GM23248 (cell line): ENCODE measurements around the gene ZNF407. TPM values are rescaled to one million over a fixed set of nuclear protein-coding genes. Genes with fewer than 3 reads are reported as not detected.

Experiments
- DNase-seq: peaks from one replicate; pipeline ENCODE4 v3.0.0-alpha.2; 2015
- H2AFZ ChIP-seq: fragments of 200-600 bp; sonication (generic); 2 replicates; pipeline ENCODE4 v1.6.1; 2016; ENCODE audit warnings: antibody characterized with exemption
- H3F3A ChIP-seq: fragments of 200-600 bp; sonication (generic); 2 replicates; pipeline ENCODE4 v1.6.1; 2016; ENCODE audit warnings: mild to moderate bottlenecking, antibody characterized with exemption, mixed run types; ENCODE audit not compliant: insufficient read depth
- H3K27ac ChIP-seq: fragments of 200-600 bp; sonication (generic); 2 replicates; pipeline ENCODE4 v1.5.1; 2016; ENCODE audit warnings: mild to moderate bottlenecking
- H3K27me3 ChIP-seq: fragments of 200-600 bp; sonication (generic); replicated peaks from 2 replicates; pipeline ENCODE4 v1.6.1; 2016; ENCODE audit warnings: mild to moderate bottlenecking; ENCODE audit not compliant: insufficient read depth
- H3K36me3 ChIP-seq: fragments of 200-600 bp; sonication (generic); 2 replicates; pipeline ENCODE4 v1.6.1; 2016; ENCODE audit warnings: low read depth, mild to moderate bottlenecking
- H3K4me1 ChIP-seq: fragments of 200-600 bp; sonication (generic); 2 replicates; pipeline ENCODE4 v1.6.1; 2016; ENCODE audit warnings: mild to moderate bottlenecking; ENCODE audit not compliant: insufficient read depth
- H3K4me2 ChIP-seq: fragments of 200-600 bp; sonication (generic); one replicate; pipeline ENCODE4 v1.6.1; 2016; ENCODE audit warnings: mild to moderate bottlenecking; ENCODE audit not compliant: unreplicated experiment
- H3K4me3 ChIP-seq: fragments of 200-600 bp; sonication (generic); 2 replicates; pipeline ENCODE4 v1.5.1; 2016; ENCODE audit warnings: mild to moderate bottlenecking
- H3K79me2 ChIP-seq: fragments of 200-600 bp; sonication (generic); 2 replicates; pipeline ENCODE4 v1.6.1; 2016; ENCODE audit warnings: mild to moderate bottlenecking; ENCODE audit not compliant: insufficient read depth
- H3K9ac ChIP-seq: fragments of 200-600 bp; sonication (generic); 2 replicates; pipeline ENCODE4 v1.6.1; 2016; ENCODE audit warnings: mild to moderate bottlenecking
- H3K9me2 ChIP-seq: fragments of 200-600 bp; sonication (generic); 2 replicates; pipeline ENCODE4 v1.6.1; 2016; ENCODE audit warnings: mixed run types, mild to moderate bottlenecking, moderate library complexity; ENCODE audit not compliant: insufficient read depth
- H3K9me3 ChIP-seq: fragments of 200-600 bp; sonication (generic); one replicate; pipeline ENCODE4 v1.6.1; 2017; ENCODE audit warnings: low read depth
- H4K20me1 ChIP-seq: fragments of 200-600 bp; sonication (generic); 2 replicates; pipeline ENCODE4 v1.6.0; 2016; ENCODE audit not compliant: insufficient read depth
- EZH2 ChIP-seq: fragments of 200-600 bp; sonication (generic); IDR thresholded peaks from 2 replicates; pipeline ENCODE4 v1.6.1; 2018; ENCODE audit warnings: antibody characterized with exemption, mild to moderate bottlenecking; ENCODE audit not compliant: insufficient read depth, poor library complexity, severe bottlenecking
- EZH2phosphoT487 ChIP-seq: fragments of 200-600 bp; sonication (generic); IDR thresholded peaks from 2 replicates; pipeline ENCODE4 v1.6.1; 2018; ENCODE audit warnings: antibody characterized with exemption, moderate library complexity, mild to moderate bottlenecking, low read depth; ENCODE audit not compliant: insufficient read depth
- WGBS, 2 experiments: methylation state at CpG; one replicate each; pipeline ENCODE4 v1.1.6; 2015 to 2017; ENCODE audit warnings: low lambda C conversion rate in 2 of 2, low coverage in 1 of 2; ENCODE audit errors: missing lambda C conversion rate in 2 of 2; 5-methylcytosine and 5-hydroxymethylcytosine counted together
- in situ Hi-C: fragments of 300-500 bp; cut with MboI; formaldehyde crosslinking; loops from 2 replicates; pipeline ENCODE4 v1.15.0; 2020
- polyA plus RNA-seq: library from polyadenylated mRNA; unstranded; fragments of >200 nt; fragmentation: Nextera tagmentation; extraction: Ambion mirVana; gene quantifications from 2 replicates; pipeline ENCODE4 v1.2.1, GENCODE V29; 2016
- total RNA-seq: library from RNA; depleted of rRNA; stranded (reverse); fragments of >200 nt; shearing (Covaris generic); gene quantifications from 2 replicates; pipeline ENCODE4 v1.2.3, GENCODE V29; 2014

ZNF407 gene
- total and polyA plus RNA-seq, 2 experiments from 2014 or later = 2.6 to 6.3 TPM

DNA sequence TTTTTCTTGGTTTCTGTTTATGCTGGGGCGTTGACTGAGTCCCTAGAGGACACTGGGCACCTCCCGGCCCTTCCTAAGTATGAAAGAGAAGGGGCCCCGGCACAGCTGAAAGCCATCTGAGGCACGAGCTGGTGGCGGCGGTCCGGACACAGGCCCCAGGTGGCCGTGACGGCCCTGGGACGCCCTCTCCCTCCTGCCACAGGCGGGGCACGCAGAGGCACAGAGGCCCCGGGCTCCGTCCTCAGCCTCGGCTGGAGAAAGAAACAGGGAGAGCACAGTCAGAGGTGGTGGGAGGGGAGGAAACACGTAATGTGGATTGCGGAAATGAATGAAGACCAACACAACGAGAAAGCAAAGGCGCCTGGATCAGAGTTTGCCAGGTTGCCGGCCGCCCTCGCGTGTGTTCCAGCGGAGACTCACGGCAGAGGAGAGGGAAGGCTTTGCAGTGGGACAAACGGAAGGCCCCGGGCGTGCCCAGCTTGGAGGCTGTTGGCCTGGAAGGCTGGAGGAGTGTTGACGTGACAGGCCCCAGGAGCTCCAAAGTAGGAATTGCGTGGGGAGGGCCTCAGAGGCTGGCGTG lies 492.2 kb downstream of the ZNF407 start:
- H3K4me2 ChIP-seq = no peak overlapping the region
- no peaks in the 10 kb centered on the region for H3K4me1 ChIP-seq
- H3F3A ChIP-seq = no peaks in the 10 kb centered on the region
- no peaks in the 10 kb centered on the region for H3K27me3 ChIP-seq
- H3K36me3 ChIP-seq = no peaks in the 10 kb centered on the region
- WGBS, 2 experiments = 79 to 80% methylated on average over 31 of the region's 31 CpGs
- H3K4me3 ChIP-seq = no peak overlapping the region
- no peaks in the 10 kb centered on the region for H4K20me1 ChIP-seq
- H3K9ac ChIP-seq = no peak overlapping the region
- H3K27ac ChIP-seq = no peak overlapping the region
- TF ChIP-seq EZH2 = no peak
- no peak for TF ChIP-seq EZH2phosphoT487
- H3K79me2 ChIP-seq = no peaks in the 10 kb centered on the region
- no peak overlapping the region for H2AFZ ChIP-seq
- no peaks in the 10 kb centered on the region for H3K9me3 ChIP-seq
- H3K9me2 ChIP-seq = no peaks in the 10 kb centered on the region
- DNase-seq = no peak
- in situ Hi-C loops = no loop called here

DNA sequence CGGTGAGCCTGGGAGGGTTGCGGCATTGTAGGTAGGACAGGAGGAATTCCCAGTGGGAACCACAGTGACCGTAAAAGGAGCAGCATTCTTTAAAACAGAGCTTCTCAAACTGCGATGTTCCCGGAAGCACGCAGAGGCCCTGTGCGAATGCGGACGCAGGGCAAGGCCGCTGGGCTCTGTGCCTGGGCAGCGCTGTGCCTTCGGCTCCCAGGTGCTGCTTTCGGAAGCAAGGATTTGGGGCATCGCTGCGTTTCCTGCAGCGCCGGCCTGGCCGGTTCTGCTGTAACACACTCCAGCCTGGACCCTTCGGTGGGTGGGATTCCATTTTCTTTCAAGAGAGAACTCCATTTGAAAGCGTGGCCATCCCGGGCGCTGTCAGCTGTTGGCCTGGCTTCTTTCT lies 492.7 kb downstream of the ZNF407 start:
- no peaks in the 10 kb centered on the region for H3K27me3 ChIP-seq
- H3K27ac ChIP-seq = no peak overlapping the region
- H3K4me2 ChIP-seq = no peak overlapping the region
- no peak for DNase-seq
- no peaks in the 10 kb centered on the region for H3K79me2 ChIP-seq
- in situ Hi-C loops = no loop called here
- TF ChIP-seq EZH2 (no peak), EZH2phosphoT487 (no peak)
- no peak overlapping the region for H2AFZ ChIP-seq
- no peaks in the 10 kb centered on the region for H3K9me2 ChIP-seq
- no peaks in the 10 kb centered on the region for H4K20me1 ChIP-seq
- no peaks in the 10 kb centered on the region for H3K9me3 ChIP-seq
- no peaks in the 10 kb centered on the region for H3F3A ChIP-seq
- no peak overlapping the region for H3K9ac ChIP-seq
- 85 to 86% methylated on average over 20 to 22 of the region's 22 CpGs for WGBS, 2 experiments
- no peaks in the 10 kb centered on the region for H3K4me1 ChIP-seq
- no peak overlapping the region for H3K4me3 ChIP-seq
- no peaks in the 10 kb centered on the region for H3K36me3 ChIP-seq

DNA sequence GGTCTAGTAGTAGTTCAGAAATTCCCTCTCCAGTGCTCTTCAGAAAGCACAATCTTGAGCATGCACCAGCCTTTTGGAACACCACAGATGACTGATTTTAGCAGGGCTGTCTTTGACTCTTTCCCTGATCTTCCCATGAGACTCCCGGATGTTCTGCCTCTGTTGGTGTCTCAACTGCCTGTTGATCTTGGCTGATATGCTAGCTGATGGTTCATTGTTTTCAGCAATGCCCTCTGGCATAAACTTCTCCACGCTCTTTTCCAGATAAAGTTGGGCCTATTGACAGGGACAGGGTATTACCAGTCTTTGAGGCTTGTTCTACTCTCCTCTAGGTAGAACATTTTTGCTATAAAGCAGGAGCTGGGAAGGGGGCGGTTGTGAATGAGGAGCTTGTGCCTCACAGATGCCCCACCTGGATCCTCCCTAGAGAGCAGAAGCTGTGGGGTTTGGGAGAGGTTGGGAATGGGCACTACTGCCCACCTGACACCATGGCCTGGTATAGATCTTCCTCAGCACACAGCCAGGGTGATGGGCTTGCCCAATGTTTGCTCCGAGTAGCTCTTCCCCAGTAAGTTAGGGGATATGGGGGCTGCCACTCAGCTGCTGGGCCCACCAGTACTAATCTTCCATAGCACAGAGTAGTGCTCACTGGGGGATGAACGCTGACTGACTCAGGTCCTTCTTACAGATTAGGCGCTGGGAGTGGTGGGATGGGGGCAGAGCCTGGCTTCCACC lies 500.0 kb downstream of the ZNF407 start:
- Histone ChIP-seq H3K9me2 (no peaks in the 10 kb centered on the region), H3K4me3 (no peak overlapping the region), H3K9ac (no peak overlapping the region), H3F3A (no peaks in the 10 kb centered on the region), H3K79me2 (no peaks in the 10 kb centered on the region), H3K4me2 (no peak overlapping the region), H3K27ac (no peak overlapping the region), H2AFZ (no peak overlapping the region), H3K27me3 (0 out of 2 replicates have a peak, but pooled peaks cover 3% of the 10 kb centered on the region), H3K36me3 (no peaks in the 10 kb centered on the region), H3K9me3 (no peaks in the 10 kb centered on the region), H3K4me1 (no peaks in the 10 kb centered on the region), H4K20me1 (no peaks in the 10 kb centered on the region)
- no peak for DNase-seq
- in situ Hi-C loops = no loop called here
- no peak for TF ChIP-seq EZH2
- no peak for TF ChIP-seq EZH2phosphoT487
- WGBS, 2 experiments = 47 to 48% methylated on average over 5 to 6 of the region's 6 CpGs

DNA sequence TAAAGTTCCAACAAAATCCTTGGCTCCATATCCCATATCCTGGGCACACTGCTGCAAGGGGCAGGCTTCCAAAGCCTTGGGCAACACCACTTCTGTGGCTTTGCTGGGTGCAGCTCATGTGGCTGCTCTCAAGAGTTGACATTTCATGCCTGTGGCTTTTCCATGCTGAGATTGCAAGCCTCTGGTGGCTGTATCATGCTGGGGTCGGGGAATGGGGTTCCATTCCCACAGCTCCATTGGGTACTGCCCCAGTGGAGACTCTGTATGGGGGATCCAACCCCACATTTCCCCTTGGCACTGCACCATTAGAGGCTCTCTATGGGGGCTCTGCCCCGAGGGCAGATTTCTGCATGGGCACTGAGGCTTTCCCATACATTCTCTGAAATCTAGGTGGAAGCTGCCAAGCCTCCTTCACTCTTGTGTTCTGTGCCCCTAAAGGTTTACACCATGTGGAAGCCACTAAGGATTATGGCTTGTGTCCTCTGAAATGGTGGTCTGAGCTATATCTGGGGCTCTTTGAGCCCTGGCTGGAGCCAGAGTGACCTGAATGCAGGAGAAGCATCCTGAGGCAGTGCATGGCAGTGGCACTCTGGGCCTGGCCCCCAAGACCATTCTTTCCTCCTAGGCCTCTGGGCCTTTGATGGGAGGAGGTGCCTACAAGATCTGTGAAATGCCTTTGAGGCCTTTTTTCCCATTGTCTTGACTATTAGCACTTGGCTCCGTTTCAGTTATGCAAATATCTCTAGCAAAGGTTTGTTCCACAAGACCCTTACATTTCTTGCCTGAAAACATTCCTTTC lies 503.4 kb downstream of the ZNF407 start:
- no peak for DNase-seq
- 19 to 28% methylated on average over 3 of the region's 3 CpGs for WGBS, 2 experiments
- Histone ChIP-seq H3K4me3 (no peak overlapping the region), H3K9ac (no peak overlapping the region), H4K20me1 (no peaks in the 10 kb centered on the region), H3K4me1 (no peaks in the 10 kb centered on the region), H2AFZ (no peak overlapping the region), H3K27ac (no peak overlapping the region), H3K36me3 (no peaks in the 10 kb centered on the region), H3K9me3 (no peaks in the 10 kb centered on the region), H3K27me3 (0 out of 2 replicates have a peak, but pooled peaks cover 3% of the 10 kb centered on the region), H3K4me2 (no peak overlapping the region), H3K9me2 (no peaks in the 10 kb centered on the region), H3F3A (no peaks in the 10 kb centered on the region), H3K79me2 (no peaks in the 10 kb centered on the region)
- in situ Hi-C loops = no loop called here
- TF ChIP-seq EZH2 (no peak), EZH2phosphoT487 (no peak)
